ENCODE results near the gene DND1.
A peak's percentile ranks its signal among the peaks of the same experiment; 100 is the strongest.
"Not testable (repeated sequence)": the region's sequence is repeated elsewhere in the genome, so short reads cannot be mapped to it uniquely, and the experiment has no call there.

DND1 gene

GRCh38 chr5:140664030-140664358 is 9.4 kb downstream of the DND1 start:
- H3K4me3 ChIP-seq (ENCODE audit: low read depth, low read length) = peak overlapping the region; percentile 99
- TF ChIP-seq POLR2A (IDR thresholded peaks at IDR 0.05; ENCODE audit: extremely low read depth, insufficient read length) (no peak), MYC (IDR thresholded peaks at IDR 0.05; ENCODE audit: low read depth, low read length) (no peak)
- TF ChIP-seq, protein P1, sequence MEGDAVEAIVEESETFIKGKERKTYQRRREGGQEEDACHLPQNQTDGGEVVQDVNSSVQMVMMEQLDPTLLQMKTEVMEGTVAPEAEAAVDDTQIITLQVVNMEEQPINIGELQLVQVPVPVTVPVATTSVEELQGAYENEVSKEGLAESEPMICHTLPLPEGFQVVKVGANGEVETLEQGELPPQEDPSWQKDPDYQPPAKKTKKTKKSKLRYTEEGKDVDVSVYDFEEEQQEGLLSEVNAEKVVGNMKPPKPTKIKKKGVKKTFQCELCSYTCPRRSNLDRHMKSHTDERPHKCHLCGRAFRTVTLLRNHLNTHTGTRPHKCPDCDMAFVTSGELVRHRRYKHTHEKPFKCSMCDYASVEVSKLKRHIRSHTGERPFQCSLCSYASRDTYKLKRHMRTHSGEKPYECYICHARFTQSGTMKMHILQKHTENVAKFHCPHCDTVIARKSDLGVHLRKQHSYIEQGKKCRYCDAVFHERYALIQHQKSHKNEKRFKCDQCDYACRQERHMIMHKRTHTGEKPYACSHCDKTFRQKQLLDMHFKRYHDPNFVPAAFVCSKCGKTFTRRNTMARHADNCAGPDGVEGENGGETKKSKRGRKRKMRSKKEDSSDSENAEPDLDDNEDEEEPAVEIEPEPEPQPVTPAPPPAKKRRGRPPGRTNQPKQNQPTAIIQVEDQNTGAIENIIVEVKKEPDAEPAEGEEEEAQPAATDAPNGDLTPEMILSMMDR (IDR thresholded peaks at IDR 0.05; ENCODE audit: low read depth, low read length) = no peak
- TF ChIP-seq, protein P2, sequence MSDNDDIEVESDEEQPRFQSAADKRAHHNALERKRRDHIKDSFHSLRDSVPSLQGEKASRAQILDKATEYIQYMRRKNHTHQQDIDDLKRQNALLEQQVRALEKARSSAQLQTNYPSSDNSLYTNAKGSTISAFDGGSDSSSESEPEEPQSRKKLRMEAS (IDR thresholded peaks at IDR 0.05; ENCODE audit: low read depth, low read length) = no peak
- no peak for DNase-seq (ENCODE audit: low read depth)

DNA sequence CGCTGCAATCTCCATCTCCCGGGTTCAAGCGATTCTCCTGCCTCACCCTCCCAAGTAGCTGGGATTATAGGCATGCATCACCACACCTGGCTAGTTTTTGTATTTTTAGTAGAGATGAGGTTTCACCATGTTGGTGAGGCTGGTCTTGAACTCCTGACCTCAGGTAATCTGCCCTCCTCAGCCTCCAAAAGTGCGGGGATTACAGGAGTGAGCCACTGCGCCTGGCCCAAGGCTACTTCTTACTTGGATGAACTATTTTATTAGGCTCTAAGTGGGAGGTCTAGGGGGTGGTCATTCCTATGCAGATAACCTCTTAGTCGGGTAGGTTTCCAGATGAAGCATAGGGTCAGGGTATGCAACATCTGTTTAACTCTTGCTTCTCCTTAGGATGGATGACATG is 13.0 kb downstream of the DND1 start:
- not testable (repeated sequence) for DNase-seq (ENCODE audit: low read depth); H3K4me3 ChIP-seq (ENCODE audit: low read depth, low read length)

- TF ChIP-seq POLR2A (IDR thresholded peaks at IDR 0.05; ENCODE audit: extremely low read depth, insufficient read length) (no peak), MYC (IDR thresholded peaks at IDR 0.05; ENCODE audit: low read depth, low read length) (no peak)
- TF ChIP-seq, protein P1 (IDR thresholded peaks at IDR 0.05; ENCODE audit: low read depth, low read length) = no peak
- TF ChIP-seq, protein P2 (IDR thresholded peaks at IDR 0.05; ENCODE audit: low read depth, low read length) = no peak
- no peak overlapping the region for H3K4me3 ChIP-seq (ENCODE audit: low read depth, low read length)
- no peak for DNase-seq (ENCODE audit: low read depth)
Measured at GRCh38 chr5:140658870-140659269, 14.5 kb downstream of the DND1 start.

GRCh38 chr5:140647042-140647419 is 26.3 kb downstream of the DND1 start:
- no peak for TF ChIP-seq MYC (IDR thresholded peaks at IDR 0.05; ENCODE audit: low read depth, low read length)
- TF ChIP-seq, protein P1 (IDR thresholded peaks at IDR 0.05; ENCODE audit: low read depth, low read length) = no peak
- TF ChIP-seq, protein P2 (IDR thresholded peaks at IDR 0.05; ENCODE audit: low read depth, low read length) = no peak
- no peak for TF ChIP-seq POLR2A (IDR thresholded peaks at IDR 0.05; ENCODE audit: extremely low read depth, insufficient read length)
- no peak for DNase-seq (ENCODE audit: low read depth)

DNA sequence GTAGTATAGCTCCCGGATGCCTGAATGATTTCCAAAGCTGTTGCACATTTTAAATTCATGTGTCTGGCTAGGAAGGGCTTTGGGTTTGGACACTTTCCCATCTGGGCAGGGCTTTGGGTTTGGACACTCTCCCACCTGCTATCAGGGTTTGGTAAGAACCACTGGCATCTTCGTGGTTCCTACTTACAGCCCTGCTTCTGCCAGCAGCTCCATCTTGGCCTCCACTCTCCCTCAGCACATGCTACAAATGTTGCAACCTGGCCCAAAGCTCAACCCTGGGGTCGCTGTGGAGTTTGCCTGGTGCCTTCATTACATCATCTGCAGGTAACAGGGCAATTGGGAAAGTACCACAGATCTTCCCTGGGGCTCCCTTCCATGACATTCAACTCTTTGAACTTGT is 30.7 kb downstream of the DND1 start:
- H3K4me3 ChIP-seq (ENCODE audit: low read depth, low read length) = no peak overlapping the region
- no peak for TF ChIP-seq POLR2A (IDR thresholded peaks at IDR 0.05; ENCODE audit: extremely low read depth, insufficient read length)
- TF ChIP-seq, protein P2 (IDR thresholded peaks at IDR 0.05; ENCODE audit: low read depth, low read length) = no peak
- TF ChIP-seq MYC (IDR thresholded peaks at IDR 0.05; ENCODE audit: low read depth, low read length) = no peak
- TF ChIP-seq, protein P1 (IDR thresholded peaks at IDR 0.05; ENCODE audit: low read depth, low read length) = no peak
- no peak for DNase-seq (ENCODE audit: low read depth)

More at GRCh38 chr5:140647042-140647419, 26.3 kb downstream of the DND1 start:
- peak overlapping the region; percentile 98 for H3K4me3 ChIP-seq (ENCODE audit: low read depth, low read length)

- no peak overlapping the region for H3K4me3 ChIP-seq (ENCODE audit: low read depth, low read length)
- TF ChIP-seq MYC (IDR thresholded peaks at IDR 0.05; ENCODE audit: low read depth, low read length) = no peak
- TF ChIP-seq, protein P2 (IDR thresholded peaks at IDR 0.05; ENCODE audit: low read depth, low read length) = no peak
- TF ChIP-seq, protein P1 (IDR thresholded peaks at IDR 0.05; ENCODE audit: low read depth, low read length) = no peak
- no peak for TF ChIP-seq POLR2A (IDR thresholded peaks at IDR 0.05; ENCODE audit: extremely low read depth, insufficient read length)
Measured at GRCh38 chr5:140641716-140642115, 31.7 kb downstream of the DND1 start.

More at GRCh38 chr5:140641716-140642115, 31.7 kb downstream of the DND1 start:
- DNase-seq (ENCODE audit: low read depth) = no peak
